Caco-2 (cell line): ENCODE measurements around the gene GSK3B. TPM values are rescaled to one million over a fixed set of nuclear protein-coding genes. Genes with fewer than 3 reads are reported as not detected.

Experiments used
- BruUV-seq: library from RNA; stranded (reverse); fragments of 400-500 nt; replicated peaks from 2 replicates; lab custom pipeline; 2021; lab: Mats Ljungman, UMichigan
- CTCF ChIA-PET: fragments of 300-600 bp; sonication (Branson Sonifier 250); formaldehyde crosslinking; loops from one replicate; lab custom pipeline; 2022; ENCODE audit warnings: antibody characterized with exemption; lab: Charles Lee
- POLR2A ChIA-PET: fragments of 300-600 bp; sonication (Branson Sonifier 250); formaldehyde crosslinking; loops from one replicate; lab custom pipeline; 2022; ENCODE audit warnings: antibody characterized with exemption; lab: Charles Lee
- DNase-seq, 2 experiments: peaks; one replicate each; pipeline versions ENCODE4 v3.0.0 to v3.0.0-alpha.2; 2020 to 2022
- H3K27me3 ChIP-seq: replicated peaks from 2 replicates; pipeline ENCODE4 v1.6.0; 2011; ENCODE audit warnings: low read length; ENCODE audit not compliant: control insufficient read depth, insufficient read depth
- H3K36me3 ChIP-seq: 2 replicates; pipeline ENCODE4 v1.5.1; 2011; ENCODE audit warnings: low read length; ENCODE audit not compliant: control insufficient read depth, insufficient read depth
- H3K4me1 ChIP-seq: fragments of 250-450 bp; sonication (Bioruptor Pico); 2 replicates; pipeline ENCODE4 v1.5.1; 2020; ENCODE audit warnings: mild to moderate bottlenecking
- H3K4me3 ChIP-seq: 2 replicates; pipeline ENCODE4 v1.5.1; 2011; ENCODE audit warnings: low read depth, mild to moderate bottlenecking, control low read depth, low read length
- H3K9me3 ChIP-seq: fragments of 250-450 bp; sonication (Bioruptor Pico); 2 replicates; pipeline ENCODE4 v1.5.1; 2020; ENCODE audit warnings: mild to moderate bottlenecking, moderate library complexity
- H3K27ac Mint-ChIP-seq: one replicate; pipeline ENCODE4 v1.8.0; 2022; ENCODE audit warnings: mixed read lengths; ENCODE audit not compliant: unreplicated experiment
- H3K27me3 Mint-ChIP-seq: one replicate; pipeline ENCODE4 v1.8.0; 2022; ENCODE audit warnings: mixed read lengths; ENCODE audit not compliant: insufficient read depth, unreplicated experiment
- H3K36me3 Mint-ChIP-seq: one replicate; pipeline ENCODE4 v1.8.0; 2022; ENCODE audit warnings: mild to moderate bottlenecking, mixed read lengths; ENCODE audit not compliant: insufficient read depth, unreplicated experiment
- H3K4me1 Mint-ChIP-seq: one replicate; pipeline ENCODE4 v1.8.0; 2022; ENCODE audit warnings: low read depth, mixed read lengths; ENCODE audit not compliant: unreplicated experiment
- H3K4me3 Mint-ChIP-seq: one replicate; pipeline ENCODE4 v1.8.0; 2022; ENCODE audit warnings: mild to moderate bottlenecking, moderate library complexity, mixed read lengths; ENCODE audit not compliant: unreplicated experiment
- H3K9me3 Mint-ChIP-seq: one replicate; pipeline ENCODE4 v1.8.0; 2022; ENCODE audit warnings: mixed read lengths; ENCODE audit not compliant: unreplicated experiment
- intact Hi-C: fragments of 100-400 bp; cut with micrococcal nuclease; formaldehyde crosslinking; loops from one replicate; pipeline ENCODE4 v1.10.0; 2022; ENCODE audit not compliant: unreplicated experiment
- total RNA-seq: library from RNA; stranded (reverse); gene quantifications from 2 replicates; pipeline ENCODE4 v1.2.3, GENCODE V29; 2022
- TF ChIP-seq, protein P1 (sequence below), 2 experiments: fragments of 200-600 bp in 1 of 2; IDR thresholded peaks; 1 replicate in 1 of 2; 2 replicates in 1 of 2; pipeline versions ENCODE4 v1.5.1 to v1.8.0; 2011 to 2022; ENCODE audit warnings: antibody characterized with exemption in 1 of 2, control low read depth in 1 of 2, inconsistent platforms in 1 of 2, low read depth in 1 of 2, low read length in 1 of 2, mild to moderate bottlenecking in 1 of 2, moderate library complexity in 1 of 2; ENCODE audit not compliant: insufficient read depth in 1 of 2, severe bottlenecking in 1 of 2, unreplicated experiment in 1 of 2

The GSK3B gene
- total RNA-seq, 1 experiment from 2014 or later: 55.2 TPM

DNA sequence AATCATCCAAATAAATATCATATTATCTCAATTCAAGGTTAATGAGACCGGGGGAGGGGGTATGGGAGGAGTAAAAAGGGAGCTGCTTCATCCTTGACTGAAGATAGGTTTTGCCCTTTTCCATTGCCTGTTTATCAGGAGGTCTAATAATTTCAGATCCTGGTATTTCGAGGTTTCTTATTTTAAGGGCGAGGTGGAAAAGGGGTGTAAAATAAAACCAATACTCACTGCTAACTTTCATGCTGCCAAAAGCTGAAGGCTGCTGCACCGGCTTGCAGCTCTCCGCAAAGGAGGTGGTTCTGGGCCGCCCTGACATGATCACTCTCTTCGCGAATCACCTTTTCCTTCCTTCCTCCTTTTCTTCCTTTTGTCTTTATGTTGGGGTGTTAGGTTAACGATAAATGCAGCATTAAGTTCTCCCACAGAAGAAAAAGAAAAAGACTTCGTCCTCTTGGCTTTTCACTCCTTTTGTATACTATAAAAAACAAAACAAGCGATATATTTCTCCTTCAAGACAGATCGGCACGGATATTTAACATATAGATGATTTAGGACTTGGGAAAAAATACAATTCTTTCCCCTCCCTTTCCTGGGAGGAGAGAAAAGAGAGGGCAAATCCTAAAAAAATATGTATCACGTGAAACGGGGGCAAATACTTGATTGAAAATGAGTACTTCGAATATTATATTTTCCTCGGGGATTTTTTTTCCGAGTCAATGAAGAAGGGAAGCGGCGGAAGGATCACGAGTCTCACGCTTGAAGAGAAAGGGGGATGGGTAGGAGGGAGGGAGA, 932 bp downstream of the GSK3B start:
- peaks cover 14% of the 10 kb centered on the region; the same call in 1 of the 2 replicates for H3K4me1 ChIP-seq
- no peak overlapping the region for H3K27ac Mint-ChIP-seq
- no peak overlapping the region for H3K4me3 Mint-ChIP-seq
- ChIA-PET CTCF (no interaction called here), POLR2A (interaction anchor here (1.0 to 3.2 kb wide), 2 partner anchors 53 to 70 kb away, joined by 4 to 58 read pairs; no protein-coding TSS in a partner anchor)
- H3K4me3 ChIP-seq: peak overlapping the region; percentile 92
- TF ChIP-seq, protein P1, sequence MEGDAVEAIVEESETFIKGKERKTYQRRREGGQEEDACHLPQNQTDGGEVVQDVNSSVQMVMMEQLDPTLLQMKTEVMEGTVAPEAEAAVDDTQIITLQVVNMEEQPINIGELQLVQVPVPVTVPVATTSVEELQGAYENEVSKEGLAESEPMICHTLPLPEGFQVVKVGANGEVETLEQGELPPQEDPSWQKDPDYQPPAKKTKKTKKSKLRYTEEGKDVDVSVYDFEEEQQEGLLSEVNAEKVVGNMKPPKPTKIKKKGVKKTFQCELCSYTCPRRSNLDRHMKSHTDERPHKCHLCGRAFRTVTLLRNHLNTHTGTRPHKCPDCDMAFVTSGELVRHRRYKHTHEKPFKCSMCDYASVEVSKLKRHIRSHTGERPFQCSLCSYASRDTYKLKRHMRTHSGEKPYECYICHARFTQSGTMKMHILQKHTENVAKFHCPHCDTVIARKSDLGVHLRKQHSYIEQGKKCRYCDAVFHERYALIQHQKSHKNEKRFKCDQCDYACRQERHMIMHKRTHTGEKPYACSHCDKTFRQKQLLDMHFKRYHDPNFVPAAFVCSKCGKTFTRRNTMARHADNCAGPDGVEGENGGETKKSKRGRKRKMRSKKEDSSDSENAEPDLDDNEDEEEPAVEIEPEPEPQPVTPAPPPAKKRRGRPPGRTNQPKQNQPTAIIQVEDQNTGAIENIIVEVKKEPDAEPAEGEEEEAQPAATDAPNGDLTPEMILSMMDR (IDR thresholded peaks at IDR 0.05; ENCODE audit: insufficient read depth in 1 of 2, low read depth in 1 of 2, low read length in 1 of 2, severe bottlenecking in 1 of 2, unreplicated experiment in 1 of 2): no peak
- H3K36me3 Mint-ChIP-seq: peaks cover 22% of the 10 kb centered on the region
- intact Hi-C loops: loop anchor here (5.0 to 10.0 kb wide), 2 partner anchors 201 to 279 kb away; no protein-coding TSS in a partner anchor
- no peaks in the 10 kb centered on the region for H3K27me3 ChIP-seq
- no peaks in the 10 kb centered on the region for H3K27me3 Mint-ChIP-seq
- no peak for DNase-seq
- no peaks in the 10 kb centered on the region for H3K36me3 ChIP-seq
- BruUV-seq: TSS peak; percentile 27
- no peaks in the 10 kb centered on the region for H3K9me3 Mint-ChIP-seq
- H3K9me3 ChIP-seq: no peaks in the 10 kb centered on the region
- H3K4me1 Mint-ChIP-seq: peaks cover 7% of the 10 kb centered on the region

DNA sequence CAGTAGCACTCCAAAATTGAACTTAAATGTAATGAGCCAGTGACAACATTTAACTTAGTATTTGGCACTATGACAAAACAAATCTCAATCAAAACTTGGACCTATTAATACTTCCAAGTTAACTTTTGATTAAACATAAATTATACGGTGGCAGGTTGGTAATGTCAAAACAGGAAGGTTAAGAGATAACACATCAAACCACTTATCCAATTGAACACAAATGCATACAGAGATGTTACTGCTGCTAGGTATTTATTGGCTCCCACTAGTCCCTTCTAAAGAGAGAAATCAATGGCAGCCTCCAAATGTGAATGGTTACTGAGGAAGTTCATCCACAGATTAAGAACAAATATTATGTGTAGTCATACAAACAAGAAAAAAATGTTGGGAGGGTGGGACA, 1.8 kb downstream of the GSK3B start:
- Histone ChIP-seq H3K4me3 (peak overlapping the region; percentile 92), H3K4me1 (peaks cover 9% of the 10 kb centered on the region; the same call in 1 of the 2 replicates), H3K36me3 (no peaks in the 10 kb centered on the region), H3K9me3 (no peaks in the 10 kb centered on the region), H3K27me3 (no peaks in the 10 kb centered on the region)
- no peak overlapping the region for H3K4me3 Mint-ChIP-seq
- H3K27me3 Mint-ChIP-seq: no peaks in the 10 kb centered on the region
- no peaks in the 10 kb centered on the region for H3K9me3 Mint-ChIP-seq
- DNase-seq: no peak
- BruUV-seq: no TSS peak
- POLR2A ChIA-PET: no interaction called here
- CTCF ChIA-PET: no interaction called here
- TF ChIP-seq, protein P1 (IDR thresholded peaks at IDR 0.05; ENCODE audit: insufficient read depth in 1 of 2, low read depth in 1 of 2, low read length in 1 of 2, severe bottlenecking in 1 of 2, unreplicated experiment in 1 of 2): no peak
- H3K4me1 Mint-ChIP-seq: peaks cover 6% of the 10 kb centered on the region
- intact Hi-C loops: loop anchor here (5.0 to 10.0 kb wide), 2 partner anchors 200 to 278 kb away; no protein-coding TSS in a partner anchor
- H3K27ac Mint-ChIP-seq: no peak overlapping the region
- H3K36me3 Mint-ChIP-seq: peaks cover 22% of the 10 kb centered on the region

DNA sequence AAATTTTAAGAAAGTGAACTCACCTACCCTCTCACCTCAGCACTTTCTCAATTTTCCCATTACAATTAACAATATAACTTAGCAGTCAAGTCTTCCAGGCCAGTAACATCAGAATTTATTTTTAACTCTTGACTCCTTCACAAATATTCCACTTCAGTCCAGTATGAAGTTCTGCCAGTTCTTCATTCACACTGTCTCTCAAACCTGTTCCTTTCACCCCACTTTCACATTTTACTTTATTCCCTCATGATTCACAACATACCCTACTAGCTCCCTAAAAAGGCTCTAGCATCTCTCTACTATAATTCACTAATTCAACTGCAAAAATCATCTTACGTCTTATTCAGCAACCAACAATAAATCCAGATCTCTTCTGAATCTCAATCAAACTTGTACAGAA, 3.8 kb downstream of the GSK3B start:
- TF ChIP-seq, protein P1 (IDR thresholded peaks at IDR 0.05; ENCODE audit: insufficient read depth in 1 of 2, low read depth in 1 of 2, low read length in 1 of 2, severe bottlenecking in 1 of 2, unreplicated experiment in 1 of 2): no peak
- Histone ChIP-seq H3K4me1 (no peaks in the 10 kb centered on the region), H3K9me3 (no peaks in the 10 kb centered on the region), H3K36me3 (no peaks in the 10 kb centered on the region), H3K27me3 (no peaks in the 10 kb centered on the region), H3K4me3 (peak overlapping the region; percentile 18; the same call in 1 of the 2 replicates)
- no peaks in the 10 kb centered on the region for H3K4me1 Mint-ChIP-seq
- intact Hi-C loops: loop anchor here (5.0 to 10.0 kb wide), 2 partner anchors 198 to 276 kb away; no protein-coding TSS in a partner anchor
- H3K27me3 Mint-ChIP-seq: no peaks in the 10 kb centered on the region
- BruUV-seq: no TSS peak
- H3K9me3 Mint-ChIP-seq: no peaks in the 10 kb centered on the region
- no peak overlapping the region for H3K4me3 Mint-ChIP-seq
- ChIA-PET CTCF (interaction anchor here (0.8 kb wide), 1 partner anchor 69 kb away, joined by 3 read pairs; no protein-coding TSS in a partner anchor), POLR2A (no interaction called here)
- no peak overlapping the region for H3K27ac Mint-ChIP-seq
- DNase-seq: no peak
- peaks cover 15% of the 10 kb centered on the region for H3K36me3 Mint-ChIP-seq
